ENCODE results near the gene PTPRO.

PTPRO gene

DNA sequence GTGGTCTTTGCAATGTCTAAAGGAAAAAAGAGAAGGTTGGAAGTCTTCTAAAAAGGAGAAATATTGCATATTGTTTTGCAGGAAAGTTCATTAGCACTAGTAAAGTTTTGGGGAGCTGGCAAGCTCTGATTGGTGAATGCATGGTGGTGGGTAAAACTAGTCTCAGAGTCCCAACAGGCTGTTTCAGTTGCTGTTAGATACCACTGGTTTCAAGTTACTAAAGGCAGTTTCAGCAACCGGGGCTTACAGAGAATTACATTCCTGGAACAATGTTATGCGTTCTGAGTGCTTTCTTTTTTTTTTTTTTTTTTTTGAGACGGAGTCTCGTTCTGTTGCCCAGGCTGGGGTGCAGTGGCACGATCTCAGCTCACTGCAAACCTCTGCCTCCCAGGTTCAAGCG lies 258.7 kb downstream of the PTPRO start:
- Histone ChIP-seq H3K4me1 (ENCODE audit: low read length) (peaks cover 35% of the 10 kb centered on the region), H3K27ac (ENCODE audit: low read length) (no peak overlapping the region), H3K4me3 (ENCODE audit: low read length) (no peak overlapping the region), H2AFZ (ENCODE audit: low read depth, low read length) (no peak overlapping the region), H3K27me3 (ENCODE audit: low read depth, low read length) (no peaks in the 10 kb centered on the region), H3K9me3 (ENCODE audit: insufficient read depth, low read length) (no peaks in the 10 kb centered on the region), H3K4me2 (ENCODE audit: low read length) (peak overlapping the region; percentile 6; the same call in 1 of the 2 replicates), H4K20me1 (ENCODE audit: insufficient read depth, low read length) (no peaks in the 10 kb centered on the region), H3K9ac (ENCODE audit: low read length) (no peak overlapping the region), H3K36me3 (replicated peaks; ENCODE audit: low read depth, low read length) (peaks cover 56% of the 10 kb centered on the region), H3K79me2 (ENCODE audit: low read length) (no peaks in the 10 kb centered on the region)
- TF ChIP-seq, protein P1, sequence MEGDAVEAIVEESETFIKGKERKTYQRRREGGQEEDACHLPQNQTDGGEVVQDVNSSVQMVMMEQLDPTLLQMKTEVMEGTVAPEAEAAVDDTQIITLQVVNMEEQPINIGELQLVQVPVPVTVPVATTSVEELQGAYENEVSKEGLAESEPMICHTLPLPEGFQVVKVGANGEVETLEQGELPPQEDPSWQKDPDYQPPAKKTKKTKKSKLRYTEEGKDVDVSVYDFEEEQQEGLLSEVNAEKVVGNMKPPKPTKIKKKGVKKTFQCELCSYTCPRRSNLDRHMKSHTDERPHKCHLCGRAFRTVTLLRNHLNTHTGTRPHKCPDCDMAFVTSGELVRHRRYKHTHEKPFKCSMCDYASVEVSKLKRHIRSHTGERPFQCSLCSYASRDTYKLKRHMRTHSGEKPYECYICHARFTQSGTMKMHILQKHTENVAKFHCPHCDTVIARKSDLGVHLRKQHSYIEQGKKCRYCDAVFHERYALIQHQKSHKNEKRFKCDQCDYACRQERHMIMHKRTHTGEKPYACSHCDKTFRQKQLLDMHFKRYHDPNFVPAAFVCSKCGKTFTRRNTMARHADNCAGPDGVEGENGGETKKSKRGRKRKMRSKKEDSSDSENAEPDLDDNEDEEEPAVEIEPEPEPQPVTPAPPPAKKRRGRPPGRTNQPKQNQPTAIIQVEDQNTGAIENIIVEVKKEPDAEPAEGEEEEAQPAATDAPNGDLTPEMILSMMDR (IDR thresholded peaks at IDR 0.05; ENCODE audit: low read depth, low read length) = no peak
- no peak for TF ChIP-seq EZH2phosphoT487 (IDR thresholded peaks at IDR 0.05; ENCODE audit: low read depth)

DNA sequence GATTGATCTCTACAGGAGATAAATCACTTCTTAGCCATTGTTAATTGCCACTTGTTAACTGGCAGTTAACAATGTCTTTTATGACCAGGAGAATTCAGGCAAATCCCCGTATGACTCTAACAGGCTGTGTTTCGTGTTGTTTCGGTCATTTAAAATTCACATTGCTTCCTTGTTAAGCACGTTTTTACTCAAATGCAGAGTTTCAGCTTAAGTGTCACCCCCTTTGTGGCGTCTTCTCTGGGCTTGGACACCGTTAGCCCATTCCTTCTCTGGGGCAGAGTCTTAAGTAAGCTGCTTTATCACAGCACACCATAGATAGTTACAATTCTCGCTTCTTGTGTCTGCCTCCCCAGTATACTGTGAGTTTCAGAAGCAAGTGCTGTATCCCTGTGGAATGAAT lies 261.5 kb downstream of the PTPRO start:
- peak overlapping the region; percentile 43 for H2AFZ ChIP-seq (ENCODE audit: low read depth, low read length)

DNA sequence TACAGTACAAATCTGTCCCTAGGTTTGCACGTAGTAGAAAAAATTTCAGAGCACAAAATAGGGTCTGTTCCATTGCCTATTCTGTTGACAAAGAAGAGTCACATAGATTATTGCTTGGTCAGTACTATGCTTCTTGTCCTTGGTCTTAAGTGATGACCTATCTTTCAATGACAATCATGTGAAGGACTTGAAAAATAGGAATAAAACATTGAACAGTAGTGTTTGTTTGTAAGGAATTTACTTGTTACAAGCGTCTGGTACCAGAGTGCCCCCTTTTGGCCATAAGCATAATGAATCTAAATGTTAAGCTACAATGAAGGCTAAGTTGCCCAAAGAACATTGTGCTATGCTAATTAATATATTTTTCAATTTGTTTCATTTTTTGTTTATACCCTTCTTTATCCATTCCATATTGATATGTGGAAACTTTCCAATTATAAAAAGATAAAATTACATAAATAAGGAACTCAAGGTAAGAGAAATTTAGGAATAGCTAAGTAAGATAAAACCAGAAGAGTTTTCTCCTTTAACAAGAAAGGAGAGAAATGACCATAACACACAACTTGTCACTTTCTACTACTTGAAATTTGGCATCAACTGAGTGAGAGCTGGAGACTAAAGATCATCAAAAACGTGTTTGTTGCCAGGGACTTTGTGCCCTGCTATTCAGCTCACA lies 262.2 kb downstream of the PTPRO start:
- Histone ChIP-seq H3K4me1 (ENCODE audit: low read length) (peaks cover 33% of the 10 kb centered on the region), H3K4me2 (ENCODE audit: low read length) (peak overlapping the region; percentile 81), H3K27ac (ENCODE audit: low read length) (peak overlapping the region; percentile 71), H3K4me3 (ENCODE audit: low read length) (peak overlapping the region; percentile 56), H3K27me3 (ENCODE audit: low read depth, low read length) (no peaks in the 10 kb centered on the region), H4K20me1 (ENCODE audit: insufficient read depth, low read length) (no peaks in the 10 kb centered on the region), H3K79me2 (ENCODE audit: low read length) (no peaks in the 10 kb centered on the region), H2AFZ (ENCODE audit: low read depth, low read length) (0 out of 2 replicates have a peak overlapping the region, but pooled peaks have one; percentile 43), H3K9ac (ENCODE audit: low read length) (peak overlapping the region; percentile 32), H3K36me3 (replicated peaks; ENCODE audit: low read depth, low read length) (peaks cover 53% of the 10 kb centered on the region), H3K9me3 (ENCODE audit: insufficient read depth, low read length) (no peaks in the 10 kb centered on the region)
- TF ChIP-seq, protein P1 (IDR thresholded peaks at IDR 0.05; ENCODE audit: low read depth, low read length) = peak; percentile 85
- no peak for TF ChIP-seq EZH2phosphoT487 (IDR thresholded peaks at IDR 0.05; ENCODE audit: low read depth)

More for the DNA sequence above, 261.5 kb downstream of the PTPRO start:
- Histone ChIP-seq H3K4me3 (ENCODE audit: low read length) (peak overlapping the region; percentile 56), H3K9ac (ENCODE audit: low read length) (peak overlapping the region; percentile 32), H3K9me3 (ENCODE audit: insufficient read depth, low read length) (no peaks in the 10 kb centered on the region), H3K79me2 (ENCODE audit: low read length) (no peaks in the 10 kb centered on the region), H3K4me2 (ENCODE audit: low read length) (peak overlapping the region; percentile 81), H4K20me1 (ENCODE audit: insufficient read depth, low read length) (no peaks in the 10 kb centered on the region), H3K27me3 (ENCODE audit: low read depth, low read length) (no peaks in the 10 kb centered on the region), H3K4me1 (ENCODE audit: low read length) (peaks cover 35% of the 10 kb centered on the region), H3K27ac (ENCODE audit: low read length) (peak overlapping the region; percentile 71), H3K36me3 (replicated peaks; ENCODE audit: low read depth, low read length) (peaks cover 60% of the 10 kb centered on the region)
- TF ChIP-seq EZH2phosphoT487 (IDR thresholded peaks at IDR 0.05; ENCODE audit: low read depth) = no peak
- TF ChIP-seq, protein P1 (IDR thresholded peaks at IDR 0.05; ENCODE audit: low read depth, low read length) = no peak

DNA sequence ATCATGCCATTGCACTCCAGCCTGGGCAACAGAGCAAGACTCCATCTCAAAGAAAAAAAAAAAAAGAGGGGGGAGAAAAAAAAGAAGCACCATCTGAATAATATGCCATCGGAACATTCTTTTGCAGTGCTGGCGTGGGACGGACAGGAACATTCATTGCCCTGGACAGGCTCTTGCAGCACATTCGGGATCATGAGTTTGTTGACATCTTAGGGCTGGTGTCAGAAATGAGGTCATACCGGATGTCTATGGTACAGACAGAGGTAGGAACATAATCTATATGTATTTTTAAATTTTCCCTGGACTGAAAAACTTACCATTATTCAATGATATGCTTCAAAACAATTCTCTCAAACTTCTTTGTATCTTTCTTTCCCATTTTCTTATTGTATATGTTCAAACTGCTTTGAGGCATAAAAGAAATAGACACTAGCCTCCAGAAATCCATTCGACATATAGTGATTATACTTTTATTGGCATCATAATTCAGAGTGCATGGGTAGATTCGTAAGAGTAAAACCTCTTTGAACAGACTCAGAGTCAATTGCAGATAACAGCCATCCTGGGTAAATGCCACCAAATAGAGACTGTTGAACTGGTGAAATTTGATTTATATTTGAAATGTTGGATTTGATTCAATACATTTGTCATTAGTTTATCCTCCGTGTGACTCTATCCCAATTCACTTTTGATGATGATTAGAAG lies 267.2 kb downstream of the PTPRO start:
- H4K20me1 ChIP-seq (ENCODE audit: insufficient read depth, low read length) = no peaks in the 10 kb centered on the region
- H3K79me2 ChIP-seq (ENCODE audit: low read length) = no peaks in the 10 kb centered on the region
- H3K27ac ChIP-seq (ENCODE audit: low read length) = no peak overlapping the region
- no peaks in the 10 kb centered on the region for H3K9me3 ChIP-seq (ENCODE audit: insufficient read depth, low read length)
- no peak overlapping the region for H3K9ac ChIP-seq (ENCODE audit: low read length)
- H3K4me2 ChIP-seq (ENCODE audit: low read length) = peak overlapping the region; percentile 79
- H3K4me3 ChIP-seq (ENCODE audit: low read length) = peak overlapping the region; percentile 71; the same call in 1 of the 2 replicates
- H3K36me3 ChIP-seq (replicated peaks; ENCODE audit: low read depth, low read length) = peaks cover 35% of the 10 kb centered on the region
- no peak for TF ChIP-seq EZH2phosphoT487 (IDR thresholded peaks at IDR 0.05; ENCODE audit: low read depth)
- TF ChIP-seq, protein P1 (IDR thresholded peaks at IDR 0.05; ENCODE audit: low read depth, low read length) = no peak
- H3K4me1 ChIP-seq (ENCODE audit: low read length) = peaks cover 8% of the 10 kb centered on the region
- H3K27me3 ChIP-seq (ENCODE audit: low read depth, low read length) = no peaks in the 10 kb centered on the region
- no peak overlapping the region for H2AFZ ChIP-seq (ENCODE audit: low read depth, low read length)
